GM12864 (cell line): ENCODE data around the gene SLC20A1.

Source experiments
- DNase-seq: peaks from one replicate; pipeline ENCODE4 v3.0.0-alpha.2; 2011; ENCODE audit warnings: low read depth
- H3K4me3 ChIP-seq: 2 replicates; pipeline ENCODE4 v1.5.1; 2011; ENCODE audit warnings: mild to moderate bottlenecking, low read depth, low read length, control low read depth
- TF ChIP-seq, protein P1 (sequence below): IDR thresholded peaks from 2 replicates; pipeline ENCODE4 v1.5.1; 2011; ENCODE audit warnings: low read depth, mild to moderate bottlenecking, moderate library complexity, low read length, control low read depth, inconsistent platforms; ENCODE audit errors: missing control alignments

The SLC20A1 gene

DNA sequence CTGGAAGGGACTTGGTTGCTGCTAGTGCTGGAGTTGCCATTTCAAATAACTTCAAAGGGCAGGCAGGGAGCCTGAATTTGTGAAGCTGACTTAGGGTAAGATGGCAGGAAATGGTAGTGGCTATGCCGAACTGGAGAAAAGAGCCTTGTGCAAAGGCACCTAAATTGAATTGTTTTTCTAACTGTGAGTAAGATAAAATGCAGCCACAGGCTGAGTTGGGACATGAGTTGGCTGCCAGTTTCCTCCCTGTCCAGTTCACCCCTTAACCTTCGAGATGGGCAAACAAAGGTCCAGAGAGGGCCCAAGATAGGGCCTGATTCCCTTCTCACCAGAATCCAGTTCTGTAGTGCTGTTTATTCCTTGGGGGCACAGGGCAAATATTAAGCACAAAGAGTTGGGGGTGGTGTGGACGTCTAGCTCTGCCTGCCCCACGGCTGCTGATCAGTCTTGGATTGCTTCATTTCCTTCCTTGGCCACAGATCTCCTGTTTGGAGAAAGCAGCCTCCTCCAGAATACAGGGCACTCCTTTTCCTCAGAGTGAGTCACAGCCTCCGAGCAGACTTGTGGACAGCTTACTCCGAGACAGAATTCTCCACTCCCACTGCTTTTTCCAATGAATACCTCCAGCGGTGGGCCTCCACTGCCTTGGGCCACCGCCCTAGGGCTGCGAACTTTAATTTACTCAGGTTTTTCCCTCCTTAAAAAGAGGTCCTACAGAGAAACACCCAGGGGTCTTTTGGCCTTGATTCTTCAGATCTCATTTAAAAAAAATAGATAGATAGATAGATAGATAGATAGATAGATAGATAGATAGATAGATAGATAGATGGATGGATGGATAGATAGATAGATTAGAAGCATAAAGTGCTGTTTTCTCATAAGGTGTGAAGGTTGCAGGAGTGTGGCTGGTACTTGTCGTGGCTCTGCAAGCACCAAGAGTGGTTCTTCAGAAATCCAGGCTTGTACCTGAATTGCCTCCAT, 18.4 kb upstream of the SLC20A1 start:
- DNase-seq, result no peak
- H3K4me3 ChIP-seq, result no peak overlapping the region
- TF ChIP-seq, protein P1, sequence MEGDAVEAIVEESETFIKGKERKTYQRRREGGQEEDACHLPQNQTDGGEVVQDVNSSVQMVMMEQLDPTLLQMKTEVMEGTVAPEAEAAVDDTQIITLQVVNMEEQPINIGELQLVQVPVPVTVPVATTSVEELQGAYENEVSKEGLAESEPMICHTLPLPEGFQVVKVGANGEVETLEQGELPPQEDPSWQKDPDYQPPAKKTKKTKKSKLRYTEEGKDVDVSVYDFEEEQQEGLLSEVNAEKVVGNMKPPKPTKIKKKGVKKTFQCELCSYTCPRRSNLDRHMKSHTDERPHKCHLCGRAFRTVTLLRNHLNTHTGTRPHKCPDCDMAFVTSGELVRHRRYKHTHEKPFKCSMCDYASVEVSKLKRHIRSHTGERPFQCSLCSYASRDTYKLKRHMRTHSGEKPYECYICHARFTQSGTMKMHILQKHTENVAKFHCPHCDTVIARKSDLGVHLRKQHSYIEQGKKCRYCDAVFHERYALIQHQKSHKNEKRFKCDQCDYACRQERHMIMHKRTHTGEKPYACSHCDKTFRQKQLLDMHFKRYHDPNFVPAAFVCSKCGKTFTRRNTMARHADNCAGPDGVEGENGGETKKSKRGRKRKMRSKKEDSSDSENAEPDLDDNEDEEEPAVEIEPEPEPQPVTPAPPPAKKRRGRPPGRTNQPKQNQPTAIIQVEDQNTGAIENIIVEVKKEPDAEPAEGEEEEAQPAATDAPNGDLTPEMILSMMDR, result no peak

DNA sequence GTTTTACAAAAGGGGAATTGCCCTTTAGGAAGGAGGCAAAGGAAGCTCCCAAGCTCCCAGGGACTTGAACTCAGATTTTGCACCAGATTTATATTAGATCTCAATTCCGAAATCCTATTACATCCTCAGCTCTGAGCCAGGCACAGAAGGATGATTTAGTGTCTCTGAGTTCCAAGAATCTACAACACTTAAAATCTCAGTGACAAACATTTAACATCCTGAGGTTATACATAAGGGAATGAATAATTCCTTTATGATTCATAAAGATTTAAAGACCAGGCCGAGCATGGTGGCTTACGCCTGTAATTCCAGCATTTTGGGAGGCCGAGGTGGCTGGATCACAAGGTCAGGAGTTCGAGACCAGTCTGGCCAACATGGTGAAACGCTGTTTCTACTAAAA, 16.5 kb upstream of the SLC20A1 start:
- TF ChIP-seq, protein P1, result no peak
- no peak for DNase-seq
- H3K4me3 ChIP-seq, result no peak overlapping the region

DNA sequence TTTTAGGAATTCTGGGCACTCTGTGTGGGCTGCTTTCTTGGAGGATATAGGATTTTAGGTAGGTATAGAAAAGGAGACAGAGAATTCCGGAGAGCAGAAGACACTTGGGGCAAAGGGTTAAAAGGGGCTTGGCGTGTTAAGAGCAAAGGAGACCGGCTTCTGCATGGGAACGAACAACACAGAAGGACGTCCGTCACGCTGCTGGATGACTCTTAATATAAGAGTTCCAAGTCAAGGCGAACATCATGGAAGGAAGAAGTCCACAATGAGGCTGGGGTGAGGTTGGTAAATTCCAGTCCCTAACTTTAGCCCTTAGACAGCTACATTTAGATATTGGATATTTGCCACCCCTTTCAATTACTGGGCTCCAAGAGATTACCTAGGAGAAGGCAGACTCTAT, 15.9 kb upstream of the SLC20A1 start:
- no peak overlapping the region for H3K4me3 ChIP-seq
- TF ChIP-seq, protein P1, result no peak
- no peak for DNase-seq

DNA sequence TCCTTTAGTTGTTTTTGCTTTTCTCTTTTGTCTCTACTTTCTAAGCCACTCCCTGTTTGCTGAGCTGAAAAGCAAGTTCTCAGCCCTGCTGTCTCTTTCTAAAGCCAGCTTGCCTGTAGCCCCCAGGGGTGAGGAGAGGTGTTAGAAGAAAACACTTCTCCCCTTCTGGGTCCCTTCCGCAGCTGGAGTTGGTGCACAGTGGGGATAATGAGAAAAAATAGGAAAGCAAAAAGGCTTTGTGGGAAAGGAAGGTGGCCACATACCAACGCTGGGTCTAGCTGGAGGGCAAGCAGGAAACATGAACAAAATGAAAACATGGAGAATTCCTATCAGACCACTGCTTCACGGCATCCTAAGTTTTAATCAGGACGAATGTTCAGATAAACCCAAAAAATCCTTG, 15.5 kb upstream of the SLC20A1 start:
- TF ChIP-seq, protein P1, result no peak
- no peak for DNase-seq
- H3K4me3 ChIP-seq, result no peak overlapping the region

DNA sequence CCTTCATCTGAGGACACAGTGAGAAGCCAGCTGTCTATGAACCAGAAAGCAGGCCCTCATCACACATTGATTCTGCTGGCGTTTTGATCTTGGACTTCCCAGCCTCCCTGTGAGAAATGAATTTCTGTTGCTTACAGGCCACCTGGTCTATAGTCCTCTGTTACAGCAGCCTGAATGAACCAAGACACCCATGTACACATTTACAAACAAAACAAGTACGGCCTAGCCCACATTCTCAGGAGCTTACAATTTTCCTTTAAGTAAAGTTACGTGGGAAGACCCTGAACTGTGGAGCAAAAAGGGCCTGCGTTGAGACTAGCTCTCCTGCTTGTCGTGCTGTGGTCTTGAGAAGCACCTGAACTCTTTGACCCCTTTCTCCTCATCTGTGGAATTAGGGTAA, 12.0 kb upstream of the SLC20A1 start:
- DNase-seq, result no peak
- H3K4me3 ChIP-seq, result no peak overlapping the region
- TF ChIP-seq, protein P1, result no peak

DNA sequence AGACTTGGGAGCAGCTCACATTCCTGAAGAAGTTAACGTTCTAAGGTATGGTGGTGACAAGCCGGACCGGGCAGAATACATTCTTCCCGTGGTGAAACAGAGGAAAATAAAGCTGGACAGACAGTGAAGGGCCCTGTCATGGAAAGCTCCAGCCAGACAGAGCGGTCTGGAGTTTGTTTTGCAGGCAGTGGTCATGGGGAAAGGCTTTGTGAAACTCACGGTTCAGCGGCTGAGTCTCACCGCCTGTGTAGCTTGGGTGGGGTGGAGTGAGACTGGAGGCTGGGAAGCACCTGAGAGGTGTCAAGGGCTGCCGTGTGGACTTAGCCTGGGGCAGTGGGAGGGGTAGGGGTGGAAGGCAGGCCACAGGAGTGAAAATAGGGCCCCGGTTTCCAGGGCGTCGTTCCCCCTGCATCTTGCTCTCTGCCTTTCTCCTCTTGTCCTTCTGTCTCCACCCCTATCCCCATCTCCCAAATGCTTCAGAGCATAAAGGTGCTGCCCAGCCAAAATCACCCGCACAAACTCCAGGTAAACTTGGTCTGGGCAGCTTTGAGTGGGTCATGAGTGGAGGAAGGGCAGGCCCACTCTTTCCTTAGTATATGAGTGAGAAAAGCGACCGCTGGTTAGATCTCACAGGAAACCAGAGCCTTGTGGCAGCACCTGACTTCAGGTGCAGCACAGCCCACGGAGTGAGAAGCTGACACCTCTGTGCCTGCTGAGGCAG, 11.4 kb upstream of the SLC20A1 start:
- H3K4me3 ChIP-seq, result no peak overlapping the region
- DNase-seq, result no peak
- TF ChIP-seq, protein P1, result no peak
